Right hindlimb (tissue), 1 donor: Measurements from ENCODE around the gene GLOD4.
"Not testable (repeated sequence)": the region's sequence is repeated elsewhere in the genome, so short reads cannot be mapped to it uniquely, and the experiment has no call there.

Source experiments
- DNase-seq: peaks from one replicate; pipeline ENCODE4 v3.0.0-alpha.2; 2018

The GLOD4 gene

DNA sequence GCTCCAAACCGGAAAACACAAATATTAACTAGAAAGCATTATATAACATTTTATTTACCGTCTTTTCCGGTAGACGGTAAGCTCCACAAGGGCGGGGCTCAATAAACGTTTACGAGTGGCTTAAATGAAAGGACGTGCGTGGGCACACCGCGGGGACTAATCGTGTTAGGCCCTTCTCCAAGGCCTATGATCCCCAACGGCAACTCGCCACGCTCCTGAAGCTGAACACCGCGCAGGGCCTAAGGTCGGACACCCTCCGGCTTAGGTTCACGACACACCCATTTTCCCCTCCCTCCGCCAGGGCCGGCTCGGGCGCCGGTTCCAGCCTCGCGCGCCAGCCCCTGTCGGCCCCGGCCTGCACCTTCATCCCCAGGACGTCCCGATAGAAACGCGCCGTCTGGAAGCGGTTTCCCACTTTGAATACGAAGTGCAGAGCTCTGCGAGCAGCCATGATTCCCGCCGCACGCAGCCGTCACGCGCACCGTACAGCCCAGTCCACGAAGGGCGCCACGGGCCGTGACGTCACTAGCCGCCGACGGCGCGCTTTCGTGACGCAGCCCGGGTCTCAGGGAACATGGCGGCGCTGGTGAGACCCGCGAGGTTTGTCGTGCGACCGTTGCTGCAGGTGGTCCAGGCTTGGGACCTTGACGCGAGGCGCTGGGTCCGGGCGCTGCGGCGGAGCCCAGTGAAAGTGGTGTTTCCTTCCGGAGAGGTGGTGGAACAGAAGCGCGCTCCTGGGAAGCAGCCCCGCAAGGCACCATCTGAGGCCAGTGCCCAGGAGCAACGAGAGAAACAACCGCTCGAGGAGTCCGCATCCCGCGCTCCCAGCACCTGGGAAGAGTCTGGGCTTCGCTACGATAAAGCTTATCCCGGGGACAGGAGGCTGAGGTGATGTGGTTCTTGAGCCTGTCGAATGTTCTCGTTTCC is at the start of gene GLOD4, which contains the start of gene MRM3:
TSS of gene GLOD4 (minus strand) at position 476 of the 927 bp plus-strand sequence. CDS start at position 451, 25 bp downstream.
TSS of gene MRM3 (plus strand) at position 549 of the 927 bp plus-strand sequence. CDS start at position 575, 26 bp downstream.
- DNase-seq, result peak; percentile 95

DNA sequence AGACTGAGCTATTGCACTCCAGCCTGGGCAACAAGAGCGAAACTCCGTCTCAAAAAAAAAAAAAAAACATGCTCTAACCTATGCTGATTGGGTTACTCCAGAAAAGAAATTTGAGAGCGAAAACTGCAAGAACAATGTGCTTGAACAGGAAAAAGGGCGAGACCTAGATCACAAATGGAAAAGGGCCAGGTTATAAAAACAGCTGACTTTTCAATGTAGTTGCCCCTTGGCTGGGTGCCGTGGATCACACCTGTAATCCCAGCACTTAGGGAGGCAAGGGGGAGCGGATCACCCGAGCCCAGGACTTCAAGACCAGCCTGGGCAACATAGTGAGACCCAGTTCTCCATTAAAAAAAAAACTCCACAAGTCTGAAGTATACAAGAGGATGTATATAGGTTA is 48.9 kb upstream of the GLOD4 start:
- DNase-seq, result no peak

DNA sequence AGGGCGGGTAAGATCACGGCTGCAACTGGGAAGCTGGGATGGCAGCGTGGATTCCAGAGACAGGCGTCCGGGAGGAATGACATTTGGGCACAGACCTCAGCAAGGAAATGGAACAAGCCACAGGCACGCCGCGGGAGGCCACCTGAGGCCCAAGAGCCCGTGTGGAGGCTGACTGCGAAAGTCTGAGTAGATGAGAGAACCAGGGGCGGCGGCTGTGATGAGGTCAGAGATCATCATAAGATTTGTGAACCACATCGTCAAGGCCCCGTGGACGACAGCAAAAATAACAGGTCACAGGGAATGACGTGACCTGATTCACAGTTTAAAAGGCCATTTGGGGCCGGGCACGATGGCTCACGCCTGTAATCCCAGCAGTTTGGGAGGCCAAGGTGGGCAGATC is 48.3 kb upstream of the GLOD4 start:
- DNase-seq, result no peak

DNA sequence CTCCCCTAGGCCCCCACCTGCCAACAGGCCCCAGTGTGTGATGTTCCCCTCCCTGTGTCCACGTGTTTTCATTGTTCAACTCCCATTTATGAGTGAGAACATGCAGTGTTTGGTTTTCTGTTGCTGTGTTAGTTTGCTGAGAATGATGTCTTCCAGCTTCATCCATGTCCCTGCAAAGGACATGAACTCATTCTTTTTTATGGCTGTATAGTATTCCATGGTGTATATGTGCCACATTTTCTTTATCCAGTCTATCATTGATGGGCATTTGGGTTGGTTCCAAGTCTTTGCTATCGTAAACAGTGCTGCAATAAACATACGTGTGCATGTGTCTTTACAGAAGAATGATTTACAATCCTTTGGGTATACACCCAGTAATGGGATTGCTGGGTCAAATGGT is 47.5 kb upstream of the GLOD4 start:
- not testable (repeated sequence) for DNase-seq

DNA sequence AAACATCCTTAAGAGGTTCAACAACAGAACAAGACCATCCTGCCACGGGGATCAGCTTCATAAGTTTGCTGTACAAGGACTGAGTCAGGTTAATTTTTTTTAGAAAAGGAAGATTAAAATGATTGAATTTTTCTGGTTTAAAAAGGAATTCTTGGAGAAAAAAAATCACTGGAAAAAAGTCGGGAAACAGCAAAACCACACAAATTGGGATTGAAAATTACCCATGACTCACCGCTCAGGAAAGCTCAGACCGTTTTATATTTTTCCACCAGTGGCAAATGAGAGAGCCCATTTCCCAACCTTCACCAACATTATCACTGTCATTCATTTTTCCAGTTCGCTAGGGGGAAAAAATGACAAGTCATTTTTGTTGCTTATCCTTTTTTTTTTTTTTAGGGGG is 46.7 kb upstream of the GLOD4 start:
- no peak for DNase-seq

- DNase-seq, result no peak
Observed at GRCh38 chr17:826778-827177, 44.7 kb upstream of the GLOD4 start.

DNA sequence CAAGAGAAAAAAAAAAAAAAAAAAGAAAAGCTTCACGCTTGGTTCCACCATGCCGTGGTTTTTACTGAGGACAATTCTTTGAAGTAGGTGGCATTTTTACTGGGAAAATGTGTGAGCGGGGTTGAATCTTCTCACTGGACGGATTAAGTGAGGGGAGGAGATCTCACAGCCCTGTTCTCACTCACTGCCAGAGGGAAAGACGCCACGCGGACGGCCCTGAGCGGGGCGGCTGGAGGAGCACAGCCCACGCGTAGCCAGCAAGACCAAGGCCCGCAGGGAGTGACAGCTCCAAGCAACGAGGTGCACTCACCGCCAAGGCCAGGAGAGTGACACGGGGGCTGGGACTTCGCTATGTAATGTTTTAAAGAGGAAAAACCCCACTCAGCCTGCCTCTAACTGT is 43.1 kb upstream of the GLOD4 start:
- no peak for DNase-seq

DNA sequence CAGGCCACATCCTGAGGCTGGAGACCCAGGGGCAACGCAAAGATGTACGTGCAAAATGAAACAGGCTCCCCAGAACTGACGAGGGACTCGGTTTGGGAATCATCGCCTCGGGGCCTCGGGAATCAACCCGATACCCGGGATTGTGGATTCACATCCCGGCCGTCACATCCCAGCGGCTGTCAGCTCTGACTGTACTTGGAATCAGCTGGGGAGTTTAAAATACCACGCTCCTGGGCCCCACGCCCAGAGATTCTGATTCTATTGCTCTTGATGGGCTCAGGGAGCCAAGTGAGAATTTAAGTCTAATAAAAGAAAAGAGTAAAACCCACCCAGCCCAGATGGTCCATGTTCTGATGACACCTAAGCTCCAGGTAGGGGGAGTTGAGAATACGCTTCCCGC is 42.3 kb upstream of the GLOD4 start:
- DNase-seq, result no peak

GRCh38 chr17:823501-823902 is 41.4 kb upstream of the GLOD4 start:
- no peak for DNase-seq

- no peak for DNase-seq
Observed at GRCh38 chr17:819251-819650, 37.2 kb upstream of the GLOD4 start.

DNA sequence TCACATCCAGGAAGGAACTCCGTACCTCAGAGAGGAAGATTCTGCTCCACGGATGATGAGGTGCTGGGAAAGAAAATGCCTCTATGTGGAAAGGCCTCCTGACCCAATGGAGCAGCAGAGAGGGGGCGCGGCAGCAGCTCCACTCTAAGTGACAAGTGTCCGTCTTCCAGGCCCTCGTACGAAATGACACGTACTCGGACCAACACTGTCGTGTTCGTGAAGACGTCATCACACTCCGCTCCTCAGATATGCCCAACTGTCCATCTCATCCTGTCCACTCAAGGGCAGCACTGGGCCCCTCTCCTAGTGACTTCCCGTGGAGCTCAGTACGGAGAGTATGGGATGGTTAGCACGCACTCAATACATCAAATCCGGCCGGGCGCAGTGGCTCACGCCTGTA is 32.3 kb upstream of the GLOD4 start:
- DNase-seq, result no peak

DNA sequence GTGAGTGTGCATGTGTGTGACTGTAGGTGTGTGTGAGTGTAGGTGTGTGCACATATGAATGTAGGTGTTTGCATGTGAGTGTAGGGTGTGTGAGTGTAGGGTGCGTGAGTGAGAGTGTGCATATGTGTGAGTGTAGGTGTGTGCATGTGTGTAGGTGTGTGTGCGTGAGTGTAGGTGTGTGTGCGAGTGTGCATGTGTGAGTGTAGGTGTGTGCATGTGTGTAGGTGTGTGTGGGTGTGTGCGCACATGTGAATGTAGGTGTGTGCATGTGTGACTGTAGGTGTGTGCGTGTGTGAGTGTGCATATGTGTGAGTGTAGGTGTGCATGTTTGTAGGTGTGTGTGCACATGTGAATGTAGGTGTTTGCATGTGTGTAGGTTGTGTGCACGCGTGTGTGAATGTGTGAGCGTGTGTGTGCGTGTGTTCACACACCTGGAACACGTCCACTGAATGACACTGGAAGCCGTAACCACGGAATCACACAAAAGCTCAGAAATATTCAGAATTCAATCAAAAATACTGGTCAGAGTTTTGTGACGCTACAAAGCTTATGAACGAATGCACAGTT is 30.6 kb upstream of the GLOD4 start:
- no peak for DNase-seq

GRCh38 chr17:811051-811784 is 29.1 kb upstream of the GLOD4 start:
- DNase-seq, result no peak

GRCh38 chr17:807523-808294 is 25.6 kb upstream of the GLOD4 start:
- no peak for DNase-seq

- DNase-seq, result no peak
Observed at GRCh38 chr17:806781-807522, 24.9 kb upstream of the GLOD4 start.

DNA sequence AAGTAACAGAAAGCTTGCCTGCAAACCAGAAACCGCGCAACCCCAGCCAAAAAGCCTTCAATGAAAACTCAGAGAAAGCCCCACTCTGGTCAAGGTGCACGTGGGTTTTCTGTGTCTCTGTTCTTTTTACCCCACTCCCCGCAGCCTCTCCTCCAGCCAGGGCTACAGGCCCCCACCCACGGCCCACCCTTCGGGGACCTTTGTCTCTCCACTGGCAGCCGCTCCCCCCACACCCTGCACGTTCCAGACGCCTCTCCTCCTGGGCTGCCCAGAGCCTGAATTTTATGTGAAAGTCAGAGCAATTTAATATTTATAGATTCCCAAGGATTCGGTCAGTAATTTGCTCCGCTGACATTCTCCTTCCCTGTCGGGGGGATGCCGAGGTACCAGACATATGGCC is 24.3 kb upstream of the GLOD4 start:
- DNase-seq, result no peak

GRCh38 chr17:805886-806285 is 23.8 kb upstream of the GLOD4 start:
- not testable (repeated sequence) for DNase-seq

DNA sequence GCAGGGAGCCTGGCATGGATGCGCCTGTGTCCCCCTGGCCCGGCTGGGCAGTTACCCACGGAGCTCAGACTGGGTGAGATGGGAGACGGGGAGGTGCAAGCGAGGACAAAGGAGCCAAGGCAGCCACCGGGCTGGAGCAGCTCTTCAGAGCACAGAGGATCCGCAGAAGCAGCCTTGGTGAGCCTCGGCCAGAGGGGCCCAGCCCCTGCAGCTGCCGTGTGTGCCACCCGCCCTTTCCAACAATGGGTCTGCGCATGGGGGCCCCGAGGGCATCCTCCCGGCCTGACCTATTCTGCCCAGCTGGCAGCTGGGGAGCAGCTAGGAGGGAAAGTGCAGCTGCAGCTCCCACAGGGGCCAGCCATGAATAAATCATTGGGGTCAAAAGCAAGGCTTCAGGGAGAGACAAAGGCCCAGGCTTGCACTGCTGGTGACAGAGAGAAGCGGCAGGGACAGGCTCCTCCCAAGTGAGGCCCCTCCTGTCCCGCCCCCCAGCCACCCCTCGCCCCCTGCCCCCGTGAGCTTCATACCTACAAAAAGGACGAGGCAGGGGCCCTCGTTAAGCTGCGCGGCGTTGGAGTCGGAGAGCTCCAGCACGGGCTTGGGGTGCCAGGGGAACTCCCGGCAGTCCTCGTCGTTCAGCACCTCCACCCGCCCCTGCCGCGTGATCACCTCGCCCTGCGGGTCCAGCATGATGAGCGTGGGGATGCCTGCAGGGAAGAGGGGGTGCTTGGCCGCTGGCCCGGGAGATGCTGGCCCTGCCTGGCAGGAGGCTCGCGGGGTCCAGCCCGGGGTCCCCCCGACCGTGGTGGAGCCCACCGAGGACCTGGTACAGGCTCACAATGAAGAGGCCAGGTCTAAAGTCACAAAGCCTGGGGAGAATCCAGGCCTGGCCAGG is 22.7 kb upstream of the GLOD4 start:
- DNase-seq, result peak; percentile 15

DNA sequence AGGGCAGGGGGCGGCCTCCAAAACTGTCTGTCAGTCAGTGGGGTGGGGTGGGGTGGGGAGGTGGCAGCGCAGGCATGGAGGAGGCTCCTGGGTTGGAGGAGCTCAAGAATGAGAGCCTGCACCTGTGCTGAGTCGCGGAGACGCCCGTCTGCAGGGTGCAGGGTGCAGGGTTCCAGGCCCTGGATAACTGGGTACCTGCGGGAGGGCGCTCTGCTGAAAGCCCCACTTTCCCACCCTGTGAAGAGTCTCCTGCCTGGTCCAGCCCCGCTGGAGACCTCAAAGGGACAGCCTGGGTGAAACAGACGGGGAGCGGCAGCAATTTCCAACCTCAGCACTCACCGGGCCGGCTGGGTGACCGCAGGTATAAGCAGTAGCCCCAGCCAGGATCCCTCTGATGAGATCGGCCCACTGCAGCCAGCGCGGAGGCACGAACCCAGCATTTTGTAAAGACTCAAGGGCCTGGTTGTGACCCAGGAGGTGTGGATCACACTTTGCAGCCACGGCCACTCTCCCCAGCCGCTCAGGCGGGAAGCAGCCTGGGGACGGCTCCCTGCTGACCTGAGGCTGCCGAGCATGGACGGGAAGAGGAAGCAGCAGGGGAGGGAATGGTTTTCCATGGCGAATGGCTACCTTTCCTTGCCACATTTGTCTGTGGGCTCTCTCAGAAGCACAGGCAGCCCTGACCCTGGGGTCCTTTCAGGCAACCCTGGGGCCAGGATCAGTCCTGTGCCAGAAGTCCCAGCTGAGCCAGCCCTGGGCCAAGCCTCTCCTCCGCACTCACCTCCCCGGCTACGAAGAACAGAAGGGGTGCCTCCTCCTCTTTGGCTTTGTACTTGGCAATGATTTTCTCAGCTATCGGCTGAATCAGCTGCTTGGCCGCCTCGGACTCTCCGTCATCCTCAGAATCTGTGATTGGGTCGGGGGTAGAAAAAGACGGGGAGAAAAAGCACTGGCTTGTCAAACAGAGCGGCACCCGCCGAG is 21.1 kb upstream of the GLOD4 start:
- no peak for DNase-seq

DNA sequence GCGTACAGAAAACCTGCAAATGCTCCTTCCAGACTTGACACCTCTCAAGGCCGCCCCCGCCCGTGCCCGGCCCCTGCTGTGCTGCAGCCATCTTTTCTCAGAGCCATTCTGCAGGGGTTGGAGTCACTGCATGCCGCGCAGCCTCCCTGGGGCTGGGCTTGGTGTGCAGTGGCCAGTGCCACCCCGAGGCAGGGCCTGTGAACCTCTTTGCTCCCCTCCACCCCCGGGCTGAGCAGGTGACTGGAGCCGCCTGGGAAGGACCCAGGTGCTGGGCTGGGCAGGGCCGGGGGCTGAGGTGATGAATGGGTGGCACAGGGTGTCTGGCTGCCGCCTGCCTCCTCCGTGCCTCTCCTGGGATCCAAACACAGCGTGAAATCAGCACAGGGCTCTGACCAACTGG is 20.4 kb upstream of the GLOD4 start:
- DNase-seq, result no peak
